Glutamatergic neuron (in vitro differentiated cells): Measurements from ENCODE around the gene SOX12. TPM values are rescaled to one million over a fixed set of nuclear protein-coding genes. Genes with fewer than 3 reads are reported as not detected.

Experiments used
- DNase-seq: peaks from one replicate; pipeline ENCODE4 v3.0.0; 2022
- H3K27ac Mint-ChIP-seq: one replicate; pipeline ENCODE4 v1.8.0; 2020; ENCODE audit warnings: mild to moderate bottlenecking, mixed read lengths, inconsistent platforms; ENCODE audit not compliant: unreplicated experiment
- H3K27me3 Mint-ChIP-seq: one replicate; pipeline ENCODE4 v1.8.0; 2020; ENCODE audit warnings: mild to moderate bottlenecking, moderate library complexity, mixed read lengths, inconsistent platforms; ENCODE audit not compliant: unreplicated experiment
- H3K36me3 Mint-ChIP-seq: one replicate; pipeline ENCODE4 v1.8.0; 2020; ENCODE audit warnings: mild to moderate bottlenecking, mixed read lengths, inconsistent platforms; ENCODE audit not compliant: unreplicated experiment
- H3K4me1 Mint-ChIP-seq: one replicate; pipeline ENCODE4 v1.8.0; 2020; ENCODE audit warnings: mild to moderate bottlenecking, low read depth, mixed read lengths, inconsistent platforms; ENCODE audit not compliant: unreplicated experiment
- H3K4me3 Mint-ChIP-seq: one replicate; pipeline ENCODE4 v1.8.0; 2020; ENCODE audit warnings: mild to moderate bottlenecking, mixed read lengths, inconsistent platforms; ENCODE audit not compliant: unreplicated experiment
- H3K9me3 Mint-ChIP-seq: one replicate; pipeline ENCODE4 v1.8.0; 2020; ENCODE audit warnings: mild to moderate bottlenecking, moderate library complexity, mixed read lengths, inconsistent platforms; ENCODE audit not compliant: unreplicated experiment
- CTCF ChIP-seq: fragments of 200-600 bp; sonication (generic); IDR thresholded peaks from one replicate; pipeline ENCODE4 v1.5.0; 2021; ENCODE audit not compliant: partially characterized antibody, unreplicated experiment
- total RNA-seq: library from RNA; stranded (reverse); fragmentation: NEBNext Ultra II Directional; extraction: Animal tissue kit (Norgen Biotek cat#: 25700); gene quantifications from one replicate; pipeline ENCODE4 v1.2.1, GENCODE V29; 2021; ENCODE audit not compliant: unreplicated experiment

SOX12 gene
- total RNA-seq, 1 donor from 2014 or later = 67.0 TPM

GRCh38 chr20:313402-313801, 11.9 kb upstream of the SOX12 start:
- Mint-ChIP-seq H3K4me3 (no peak overlapping the region), H3K9me3 (peaks cover 2% of the 10 kb centered on the region)

DNA sequence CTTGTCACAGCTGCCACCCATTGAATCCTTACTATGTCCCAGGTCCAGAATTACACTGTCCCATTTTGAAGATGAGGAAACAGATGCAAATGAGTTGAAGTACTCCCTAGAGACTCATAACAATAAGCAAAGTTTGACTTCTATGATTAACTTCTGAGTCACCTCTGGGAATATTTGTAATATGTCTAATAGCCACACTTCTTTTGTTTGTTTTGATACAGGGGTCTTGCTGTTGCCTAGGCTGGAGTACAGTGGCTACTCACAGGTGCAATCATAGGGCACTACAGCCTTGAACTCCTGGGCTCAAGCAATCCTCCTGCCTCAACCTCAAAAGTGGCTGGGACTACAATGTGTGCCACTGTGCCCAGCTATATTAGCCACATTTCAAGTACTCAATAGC, 11.4 kb upstream of the SOX12 start:
- Mint-ChIP-seq H3K4me1 (peaks cover 5% of the 10 kb centered on the region), H3K27me3 (no peaks in the 10 kb centered on the region), H3K4me3 (no peak overlapping the region), H3K9me3 (peaks cover 2% of the 10 kb centered on the region), H3K36me3 (no peaks in the 10 kb centered on the region), H3K27ac (no peak overlapping the region)
- TF ChIP-seq CTCF = no peak
- no peak for DNase-seq

More at GRCh38 chr20:313402-313801, 11.9 kb upstream of the SOX12 start:
- no peak for DNase-seq
- Mint-ChIP-seq H3K27ac (no peak overlapping the region), H3K4me1 (peaks cover 6% of the 10 kb centered on the region), H3K36me3 (no peaks in the 10 kb centered on the region), H3K27me3 (no peaks in the 10 kb centered on the region)
- no peak for TF ChIP-seq CTCF

DNA sequence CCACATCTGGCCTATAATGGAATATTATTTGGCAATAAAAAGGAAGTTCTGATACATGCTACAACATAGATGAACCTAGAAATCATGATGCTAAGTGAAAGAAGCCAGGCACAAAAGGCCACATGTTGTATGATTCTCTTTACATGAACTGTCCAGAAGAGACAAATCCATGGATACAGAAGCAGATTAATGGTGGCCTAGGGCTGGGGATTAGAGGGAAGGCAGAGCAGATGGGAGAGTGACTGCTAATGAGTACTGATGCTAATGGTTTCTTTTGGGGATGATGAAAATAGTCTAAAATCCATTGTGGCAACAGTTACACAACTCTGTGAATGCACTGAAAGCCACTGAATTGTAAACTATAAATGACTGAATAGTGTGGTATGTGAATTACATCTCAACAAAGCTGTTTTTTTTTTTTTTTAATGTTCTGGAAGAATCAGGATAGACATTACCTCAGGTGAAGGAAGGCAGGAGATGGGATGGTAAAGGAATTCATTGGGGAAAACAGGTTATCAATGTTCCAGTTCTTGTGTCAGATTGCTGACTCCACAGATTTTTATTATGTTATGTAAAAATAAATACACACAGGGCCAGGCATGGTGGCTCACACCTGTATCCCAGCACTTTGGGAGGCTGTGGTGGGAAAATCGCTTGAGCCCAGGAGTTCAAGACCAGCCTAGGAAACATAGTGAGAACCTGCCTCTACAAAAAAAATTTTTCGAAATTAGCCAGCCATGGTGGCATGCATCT, 8.9 kb upstream of the SOX12 start:
- H3K36me3 Mint-ChIP-seq = peaks cover 7% of the 10 kb centered on the region
- no peak overlapping the region for H3K27ac Mint-ChIP-seq
- H3K27me3 Mint-ChIP-seq = peaks cover 3% of the 10 kb centered on the region
- H3K9me3 Mint-ChIP-seq = peaks cover 1% of the 10 kb centered on the region
- no peak for DNase-seq
- TF ChIP-seq CTCF = no peak
- no peaks in the 10 kb centered on the region for H3K4me1 Mint-ChIP-seq
- no peak overlapping the region for H3K4me3 Mint-ChIP-seq

DNA sequence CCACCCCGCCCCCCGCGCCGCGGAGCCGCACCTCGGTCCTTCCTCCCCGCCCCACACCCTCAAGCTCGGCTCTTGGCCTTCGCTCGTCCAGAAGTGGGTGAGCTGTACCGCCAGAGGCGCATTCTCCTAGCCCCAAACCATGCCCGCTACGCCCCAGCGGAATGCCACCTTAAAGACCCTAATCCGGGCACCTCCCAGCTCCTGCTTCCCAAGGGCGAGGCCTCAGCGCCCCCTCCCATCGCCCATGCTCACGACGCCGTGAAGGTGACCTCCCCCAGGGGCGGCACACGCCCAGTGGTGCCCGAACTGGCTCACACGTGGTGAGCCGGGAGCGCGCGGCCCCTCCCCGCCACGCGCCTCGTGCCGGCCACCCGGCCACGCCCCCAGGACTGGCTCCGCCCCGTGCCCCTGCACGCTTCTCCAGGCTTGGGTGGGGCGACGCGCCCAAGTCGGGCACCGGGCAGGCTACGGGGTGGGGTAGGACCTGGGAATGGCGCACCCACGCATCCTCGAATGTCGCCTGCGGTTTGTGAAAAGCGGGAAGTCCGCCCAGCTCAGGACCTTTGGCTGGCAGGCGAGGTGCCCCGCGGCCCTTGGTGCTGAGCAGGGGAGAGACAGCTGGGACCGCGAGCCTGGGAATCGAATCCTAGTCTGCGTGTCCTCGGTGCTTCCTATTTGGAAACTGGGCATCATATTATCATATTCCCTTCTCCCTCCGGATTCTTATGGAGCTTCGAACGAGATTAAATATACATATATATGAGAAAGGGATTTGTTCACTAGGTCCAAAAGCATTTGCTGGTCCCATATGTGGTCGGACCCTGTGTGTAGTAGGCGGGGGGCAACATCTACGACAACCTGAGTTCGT, 941 bp upstream of the SOX12 start:
- Mint-ChIP-seq H3K36me3 (peaks cover 9% of the 10 kb centered on the region), H3K27ac (peak overlapping the region; percentile 97), H3K4me1 (peaks cover 11% of the 10 kb centered on the region), H3K9me3 (peaks cover 26% of the 10 kb centered on the region), H3K4me3 (peak overlapping the region; percentile 95), H3K27me3 (peaks cover 21% of the 10 kb centered on the region)
- TF ChIP-seq CTCF = no peak
- DNase-seq = peak; percentile 95
